HG03575 (cell line): ENCODE measurements around the gene USH1G.

Experiments used
- ATAC-seq: cut with Tn5 transposase; IDR thresholded peaks from one replicate; pipeline ENCODE4 v1.9.1; 2021; ENCODE audit not compliant: unreplicated experiment, insufficient number of reproducible peaks, low FRiP score; ENCODE audit errors: extremely low read depth

The USH1G gene

GRCh38 chr17:74936470-74936799 is 13.4 kb upstream of the USH1G start:
- ATAC-seq = no peak

- ATAC-seq = no peak
Measured at GRCh38 chr17:74935585-74936469, 12.8 kb upstream of the USH1G start, which contains the start of gene OTOP3. OTOP3 (plus strand) TSS chr17:74935898; CDS start chr17:74935922, 24 bp downstream.

- ATAC-seq = no peak
Measured at GRCh38 chr17:74935048-74935447, 12.0 kb upstream of the USH1G start.

GRCh38 chr17:74930535-74931036 is 7.5 kb upstream of the USH1G start:
- ATAC-seq = no peak

- ATAC-seq = no peak
Measured at GRCh38 chr17:74928786-74929185, 5.7 kb upstream of the USH1G start.

GRCh38 chr17:74925242-74925641 is 2.2 kb upstream of the USH1G start:
- ATAC-seq = no peak

- ATAC-seq = no peak
Measured at GRCh38 chr17:74924250-74924948, 1.3 kb upstream of the USH1G start, which contains the start of gene OTOP2. OTOP2 (plus strand) TSS chr17:74924273; CDS start chr17:74924633, 360 bp downstream.

GRCh38 chr17:74923538-74924249 is 639 bp upstream of the USH1G start:
- ATAC-seq = no peak

- ATAC-seq = no peak
Measured at GRCh38 chr17:74922172-74922571, 883 bp downstream of the USH1G start.

GRCh38 chr17:74921769-74922168 is 1.3 kb downstream of the USH1G start:
- ATAC-seq = no peak

GRCh38 chr17:74921026-74921681 is 1.9 kb downstream of the USH1G start:
- no peak for ATAC-seq

GRCh38 chr17:74920642-74921025 is 2.4 kb downstream of the USH1G start:
- no peak for ATAC-seq

GRCh38 chr17:74920306-74920620 is 2.8 kb downstream of the USH1G start:
- no peak for ATAC-seq

- no peak for ATAC-seq
Measured at GRCh38 chr17:74919440-74920305, 3.4 kb downstream of the USH1G start.

- ATAC-seq = no peak
Measured at GRCh38 chr17:74918906-74919305, 4.1 kb downstream of the USH1G start.

GRCh38 chr17:74917430-74917829 is 5.6 kb downstream of the USH1G start:
- no peak for ATAC-seq

- ATAC-seq = no peak
Measured at GRCh38 chr17:74916851-74917199, 6.2 kb downstream of the USH1G start.

GRCh38 chr17:74916136-74916850 is 6.8 kb downstream of the USH1G start:
- ATAC-seq = no peak
